VCaP (cell line): ENCODE measurements around the gene ABTB2.

Experiments
- H3K27ac ChIP-seq: fragments of 450-650 bp; 2 replicates; pipeline ENCODE4 v1.5.1; 2017
- CTCF ChIP-seq: fragments of 450-650 bp; conservative IDR thresholded peaks from 2 replicates; pipeline ENCODE4 v1.5.1; 2017; ENCODE audit warnings: mild to moderate bottlenecking, moderate library complexity

Gene ABTB2

GRCh38 chr11:34132261-34132965, 225.4 kb downstream of the ABTB2 start:
- H3K27ac ChIP-seq, result no peak overlapping the region
- no peak for TF ChIP-seq CTCF

GRCh38 chr11:34128824-34129223, 229.0 kb downstream of the ABTB2 start:
- H3K27ac ChIP-seq, result no peak overlapping the region
- TF ChIP-seq CTCF, result no peak

- TF ChIP-seq CTCF, result no peak
- H3K27ac ChIP-seq, result no peak overlapping the region
Observed at GRCh38 chr11:34126959-34127848, 230.6 kb downstream of the ABTB2 start.

DNA sequence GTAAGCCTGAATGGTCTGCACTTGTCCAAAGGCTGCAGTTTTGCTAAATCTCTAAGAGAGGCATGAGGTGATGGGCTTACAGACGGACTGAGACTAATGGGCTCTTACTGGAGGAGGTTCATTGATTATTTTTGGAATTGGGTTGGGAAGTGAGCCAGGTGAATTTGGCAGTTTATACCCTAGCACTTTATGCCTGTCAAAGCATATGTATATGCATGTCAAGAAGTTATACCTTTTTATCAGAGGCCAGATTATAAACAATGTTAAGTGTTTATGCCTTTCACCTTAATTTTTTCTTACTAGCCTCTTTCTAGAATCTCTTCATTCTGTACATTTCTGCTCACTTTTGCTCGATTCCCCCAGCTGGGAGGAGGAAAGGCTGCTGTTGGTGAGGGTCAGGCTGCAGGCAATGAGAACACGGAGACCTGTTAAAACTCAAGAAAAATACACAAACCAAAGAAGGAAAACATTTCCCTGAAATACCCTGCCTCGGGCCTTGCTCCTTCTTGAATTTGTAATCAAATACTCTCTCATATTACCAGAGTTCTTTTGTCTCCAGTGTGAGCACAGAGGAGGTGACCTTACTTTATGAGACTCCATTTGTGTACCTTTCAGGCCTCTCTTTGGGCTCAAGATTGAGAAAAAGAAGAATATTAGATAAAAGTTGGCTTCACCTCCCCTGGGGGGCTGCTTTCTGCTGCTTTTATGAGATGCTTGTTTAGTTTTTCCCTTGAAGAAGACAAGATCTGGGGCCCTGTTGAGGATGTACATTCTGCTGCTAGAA, 232.7 kb downstream of the ABTB2 start:
- no peak for TF ChIP-seq CTCF
- no peak overlapping the region for H3K27ac ChIP-seq

DNA sequence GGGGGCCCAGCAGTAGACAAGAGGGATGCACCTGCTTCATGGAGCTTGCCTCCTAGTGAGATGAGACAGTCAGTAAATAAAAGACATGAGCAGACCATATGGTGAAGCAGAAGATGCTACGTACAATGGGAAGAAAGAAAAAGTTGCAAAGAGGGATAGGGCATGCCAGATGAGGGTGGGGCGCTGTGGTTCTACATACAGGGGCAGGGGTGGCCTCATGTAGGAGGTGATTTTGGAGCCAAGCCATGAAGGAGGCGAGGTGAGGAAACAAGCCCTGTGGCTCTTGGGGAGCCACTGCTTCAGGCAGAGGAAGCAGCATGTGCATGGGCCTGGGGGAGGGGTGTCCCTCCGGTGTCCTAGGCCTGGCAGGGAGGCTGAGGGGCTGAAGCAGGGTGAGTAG, 237.2 kb downstream of the ABTB2 start:
- H3K27ac ChIP-seq, result no peak overlapping the region
- TF ChIP-seq CTCF, result no peak

GRCh38 chr11:34114471-34114870, 243.3 kb downstream of the ABTB2 start:
- no peak for TF ChIP-seq CTCF
- no peak overlapping the region for H3K27ac ChIP-seq

GRCh38 chr11:34114014-34114413, 243.8 kb downstream of the ABTB2 start:
- no peak for TF ChIP-seq CTCF
- no peak overlapping the region for H3K27ac ChIP-seq
